ENCODE results near the gene CD302. TPM values are rescaled to one million over a fixed set of nuclear protein-coding genes. Genes with fewer than 3 reads are reported as not detected.

The CD302 gene
- total and polyA plus RNA-seq, 2 donors (not counting 3 experiments of a cell fraction or from before 2014, with no cell fraction given): 10.4 to 10.6 TPM

- peaks cover 6 to 8% of the 10 kb centered on the region in 2 experiments for H3K36me3 ChIP-seq (ENCODE audit: control insufficient read depth in 2 of 2, extremely low read depth in 1 of 2, insufficient read depth in 2 of 2, low read length in 2 of 2)
- POLR2A ChIA-PET: no interaction called here
- intact Hi-C loops (cut with micrococcal nuclease) (no loop called here), dilution Hi-C loops (cut with MboI; ENCODE audit: extremely low pct_ligation_motif_present, low sequenced_read_pairs) (no loop called here)
- no peak overlapping the region for H3K27ac ChIP-seq (ENCODE audit: insufficient read depth, low read depth, low read length)
- FAIRE-seq: no peak
- H3K4me1 ChIP-seq (ENCODE audit: control insufficient read depth, extremely low read depth, insufficient read depth, low read length): peaks cover 5% of the 10 kb centered on the region
- BruUV-seq (replicated peaks): no TSS peak
- no peak for TF ChIP-seq POLR2AphosphoS5 (IDR thresholded peaks at IDR 0.05; ENCODE audit: insufficient read depth, low read depth, low read length)
- no peak for TF ChIP-seq MYC (IDR thresholded peaks at IDR 0.05; ENCODE audit: low read depth, low read length)
- no peaks in the 10 kb centered on the region for H3K9me3 ChIP-seq (replicated peaks; ENCODE audit: control insufficient read depth, insufficient read depth, low read length)
- no peak for DNase-seq (ENCODE audit: low read depth, low spot score)
- H4K20me1 ChIP-seq (replicated peaks; ENCODE audit: control insufficient read depth, extremely low read depth, insufficient read depth, low read length): peaks cover 31% of the 10 kb centered on the region
- H3K4me2 ChIP-seq (ENCODE audit: insufficient read depth, low read length): no peak overlapping the region
- H3K27me3 ChIP-seq (ENCODE audit: control insufficient read depth in 2 of 2, insufficient read depth in 2 of 2, low read length in 2 of 2): no peaks in the 10 kb centered on the region
- H2AFZ ChIP-seq (ENCODE audit: low read depth, low read length): no peak overlapping the region
- H3K4me3 ChIP-seq (replicated peaks in 1 of 3; ENCODE audit: insufficient read depth in 1 of 3, low read depth in 1 of 3, low read length in 3 of 3): no peak overlapping the region
- H3K9me1 ChIP-seq (replicated peaks; ENCODE audit: control insufficient read depth, extremely low read depth, insufficient read depth, low read length): no peaks in the 10 kb centered on the region
- peaks cover 95% of the 10 kb centered on the region for H3K79me2 ChIP-seq (ENCODE audit: control insufficient read depth, insufficient read depth, low read length)
- CTCF ChIA-PET: interaction anchor here (1.4 to 1.6 kb wide), 3 partner anchors 11 to 27 kb away, joined by 3 to 5 read pairs (median 4); partner anchors contain the start of gene MARCHF7
- no peak overlapping the region for H3K9ac ChIP-seq (replicated peaks; ENCODE audit: extremely low read depth, insufficient read depth, low read length)
These were observed 69.4 kb downstream of the CD302 start for GRCh38 chr2:159728629-159729028.

DNA sequence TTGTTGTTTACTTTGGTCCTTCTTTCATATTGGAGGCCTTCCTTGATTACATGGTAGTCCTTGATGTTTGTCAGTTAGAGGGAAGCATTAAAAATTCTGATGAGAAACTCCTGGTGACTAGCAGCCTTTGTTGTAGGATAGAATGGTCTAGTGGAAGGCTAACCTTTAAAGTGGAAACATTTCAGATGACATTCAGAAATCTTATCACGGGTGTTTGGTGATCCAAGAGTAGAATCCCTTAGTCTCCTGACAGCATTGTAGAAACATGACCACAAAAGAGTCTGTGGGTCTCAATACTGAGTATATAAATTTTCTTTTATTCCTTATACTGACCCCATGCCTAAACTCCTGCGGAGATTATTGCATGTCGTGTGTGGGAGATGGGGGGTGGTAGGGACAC lies 72.3 kb downstream of the CD302 start:
- Histone ChIP-seq H3K4me1 (ENCODE audit: control insufficient read depth, extremely low read depth, insufficient read depth, low read length) (peaks cover 22% of the 10 kb centered on the region), H3K9me1 (replicated peaks; ENCODE audit: control insufficient read depth, extremely low read depth, insufficient read depth, low read length) (no peaks in the 10 kb centered on the region), H4K20me1 (replicated peaks; ENCODE audit: control insufficient read depth, extremely low read depth, insufficient read depth, low read length) (peaks cover 40% of the 10 kb centered on the region), H3K9ac (replicated peaks; ENCODE audit: extremely low read depth, insufficient read depth, low read length) (no peak overlapping the region), H3K4me2 (ENCODE audit: insufficient read depth, low read length) (no peak overlapping the region), H2AFZ (ENCODE audit: low read depth, low read length) (no peak overlapping the region), H3K79me2 (ENCODE audit: control insufficient read depth, insufficient read depth, low read length) (peaks cover 100% of the 10 kb centered on the region), H3K9me3 (replicated peaks; ENCODE audit: control insufficient read depth, insufficient read depth, low read length) (no peaks in the 10 kb centered on the region), H3K36me3 (ENCODE audit: control insufficient read depth in 2 of 2, extremely low read depth in 1 of 2, insufficient read depth in 2 of 2, low read length in 2 of 2) (peaks cover 3 to 7% of the 10 kb centered on the region in 2 experiments), H3K4me3 (replicated peaks in 1 of 3; ENCODE audit: insufficient read depth in 1 of 3, low read depth in 1 of 3, low read length in 3 of 3) (no peak overlapping the region), H3K27ac (ENCODE audit: insufficient read depth, low read depth, low read length) (no peak overlapping the region), H3K27me3 (ENCODE audit: control insufficient read depth in 2 of 2, insufficient read depth in 2 of 2, low read length in 2 of 2) (no peaks in the 10 kb centered on the region)
- TF ChIP-seq, protein P1, sequence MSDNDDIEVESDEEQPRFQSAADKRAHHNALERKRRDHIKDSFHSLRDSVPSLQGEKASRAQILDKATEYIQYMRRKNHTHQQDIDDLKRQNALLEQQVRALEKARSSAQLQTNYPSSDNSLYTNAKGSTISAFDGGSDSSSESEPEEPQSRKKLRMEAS (IDR thresholded peaks at IDR 0.05; ENCODE audit: insufficient read depth, insufficient read length): no peak
- TF ChIP-seq, protein P2, sequence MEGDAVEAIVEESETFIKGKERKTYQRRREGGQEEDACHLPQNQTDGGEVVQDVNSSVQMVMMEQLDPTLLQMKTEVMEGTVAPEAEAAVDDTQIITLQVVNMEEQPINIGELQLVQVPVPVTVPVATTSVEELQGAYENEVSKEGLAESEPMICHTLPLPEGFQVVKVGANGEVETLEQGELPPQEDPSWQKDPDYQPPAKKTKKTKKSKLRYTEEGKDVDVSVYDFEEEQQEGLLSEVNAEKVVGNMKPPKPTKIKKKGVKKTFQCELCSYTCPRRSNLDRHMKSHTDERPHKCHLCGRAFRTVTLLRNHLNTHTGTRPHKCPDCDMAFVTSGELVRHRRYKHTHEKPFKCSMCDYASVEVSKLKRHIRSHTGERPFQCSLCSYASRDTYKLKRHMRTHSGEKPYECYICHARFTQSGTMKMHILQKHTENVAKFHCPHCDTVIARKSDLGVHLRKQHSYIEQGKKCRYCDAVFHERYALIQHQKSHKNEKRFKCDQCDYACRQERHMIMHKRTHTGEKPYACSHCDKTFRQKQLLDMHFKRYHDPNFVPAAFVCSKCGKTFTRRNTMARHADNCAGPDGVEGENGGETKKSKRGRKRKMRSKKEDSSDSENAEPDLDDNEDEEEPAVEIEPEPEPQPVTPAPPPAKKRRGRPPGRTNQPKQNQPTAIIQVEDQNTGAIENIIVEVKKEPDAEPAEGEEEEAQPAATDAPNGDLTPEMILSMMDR (IDR thresholded peaks at IDR 0.05; ENCODE audit: extremely low read depth in 1 of 2, insufficient read depth in 1 of 2, low read depth in 1 of 2, low read length in 2 of 2): no peak
- no peak for TF ChIP-seq EZH2 (IDR thresholded peaks at IDR 0.05; ENCODE audit: borderline replicate concordance, low read depth, low read length, severe bottlenecking)
- no peak for TF ChIP-seq JUN (IDR thresholded peaks at IDR 0.05; ENCODE audit: borderline replicate concordance, insufficient read depth, insufficient read length, low read depth)
- no peak for TF ChIP-seq POLR2AphosphoS5 (IDR thresholded peaks at IDR 0.05; ENCODE audit: insufficient read depth, low read depth, low read length)
- no peak for TF ChIP-seq GATA2 (IDR thresholded peaks at IDR 0.05; ENCODE audit: insufficient read depth, insufficient read length, low read depth, low read length)
- TF ChIP-seq FOS (IDR thresholded peaks at IDR 0.05; ENCODE audit: borderline replicate concordance, insufficient read depth, low read length): no peak
- no peak for TF ChIP-seq POLR2A (IDR thresholded peaks at IDR 0.05; ENCODE audit: low read depth, low read length)
- no peak for TF ChIP-seq MYC (IDR thresholded peaks at IDR 0.05; ENCODE audit: low read depth, low read length)
- intact Hi-C loops (cut with micrococcal nuclease) (no loop called here), dilution Hi-C loops (cut with MboI; ENCODE audit: extremely low pct_ligation_motif_present, low sequenced_read_pairs) (no loop called here)
- no peak for FAIRE-seq
- DNase-seq (ENCODE audit: low read depth, low spot score): no peak
- BruUV-seq (replicated peaks): no TSS peak
- ChIA-PET POLR2A (no interaction called here), CTCF (no interaction called here)

Data from endothelial cell of umbilical vein (primary cell).